Tibial artery (tissue), 4 donors: ENCODE measurements around the gene DLX5.
"Not testable (repeated sequence)": the region's sequence is repeated elsewhere in the genome, so short reads cannot be mapped to it uniquely, and the experiment has no call there.

Experiments used
- DNase-seq, 2 donors: peaks; one replicate each; pipeline ENCODE4 v3.0.0-alpha.2; 2019
- H3K27ac ChIP-seq, 2 donors: fragments of 200-600 bp; sonication (generic) in 1 of 2; 1 replicate in 1 of 2; 2 replicates in 1 of 2; pipeline ENCODE4 v1.5.1; 2018 to 2019; ENCODE audit warnings: mild to moderate bottlenecking in 1 of 2
- H3K27me3 ChIP-seq, 2 donors: fragments of 200-600 bp; sonication (generic) in 1 of 2; one replicate each; pipeline versions ENCODE4 v1.5.1 to v1.6.0; 2016 to 2019
- H3K36me3 ChIP-seq, 3 donors: fragments of 200-600 bp; sonication (generic) in 2 of 3; one replicate each; pipeline ENCODE4 v1.5.1; 2016 to 2019; ENCODE audit warnings: mild to moderate bottlenecking in 2 of 3
- H3K4me1 ChIP-seq, 4 donors: fragments of 200-600 bp; sonication (generic) in 2 of 4; 1 replicate in 3 of 4; 2 replicates in 1 of 4; pipeline ENCODE4 v1.5.1; 2016 to 2019
- H3K4me3 ChIP-seq, 2 donors: fragments of 200-600 bp; sonication (generic) in 1 of 2; 1 replicate in 1 of 2; 2 replicates in 1 of 2; pipeline ENCODE4 v1.5.1; 2018 to 2019; ENCODE audit warnings: mild to moderate bottlenecking in 2 of 2
- H3K9me3 ChIP-seq, 3 donors: fragments of 200-600 bp; sonication (generic) in 1 of 3; one replicate each; pipeline ENCODE4 v1.5.1; 2016 to 2019
- intact Hi-C: fragments of 100-400 bp; cut with DNase I; formaldehyde crosslinking; loops from one replicate; pipeline ENCODE4 v1.15.0; 2023; ENCODE audit warnings: low total_unique reads
- TF ChIP-seq, protein P1 (sequence below), 2 experiments: fragments of 200-600 bp in 1 of 2; fragments of 450-650 bp in 1 of 2; IDR thresholded peaks; one replicate each; pipeline ENCODE4 v1.5.1; 2017 to 2019; ENCODE audit warnings: antibody characterized with exemption in 2 of 2, mild to moderate bottlenecking in 1 of 2, moderate library complexity in 1 of 2

The DLX5 gene

GRCh38 chr7:97024209-97025129 lies at the start of gene DLX5:
Gene DLX5, minus strand, starts transcription at chr7:97024831. Its CDS starts 208 bp downstream, at chr7:97024623.
- TF ChIP-seq, protein P1, sequence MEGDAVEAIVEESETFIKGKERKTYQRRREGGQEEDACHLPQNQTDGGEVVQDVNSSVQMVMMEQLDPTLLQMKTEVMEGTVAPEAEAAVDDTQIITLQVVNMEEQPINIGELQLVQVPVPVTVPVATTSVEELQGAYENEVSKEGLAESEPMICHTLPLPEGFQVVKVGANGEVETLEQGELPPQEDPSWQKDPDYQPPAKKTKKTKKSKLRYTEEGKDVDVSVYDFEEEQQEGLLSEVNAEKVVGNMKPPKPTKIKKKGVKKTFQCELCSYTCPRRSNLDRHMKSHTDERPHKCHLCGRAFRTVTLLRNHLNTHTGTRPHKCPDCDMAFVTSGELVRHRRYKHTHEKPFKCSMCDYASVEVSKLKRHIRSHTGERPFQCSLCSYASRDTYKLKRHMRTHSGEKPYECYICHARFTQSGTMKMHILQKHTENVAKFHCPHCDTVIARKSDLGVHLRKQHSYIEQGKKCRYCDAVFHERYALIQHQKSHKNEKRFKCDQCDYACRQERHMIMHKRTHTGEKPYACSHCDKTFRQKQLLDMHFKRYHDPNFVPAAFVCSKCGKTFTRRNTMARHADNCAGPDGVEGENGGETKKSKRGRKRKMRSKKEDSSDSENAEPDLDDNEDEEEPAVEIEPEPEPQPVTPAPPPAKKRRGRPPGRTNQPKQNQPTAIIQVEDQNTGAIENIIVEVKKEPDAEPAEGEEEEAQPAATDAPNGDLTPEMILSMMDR (IDR thresholded peaks at IDR 0.05): no peak
- Histone ChIP-seq H3K27ac (no peak within 1 kb of the TSS), H3K4me1 (peaks cover 0 to 55% (median 24%) of the 10 kb centered on the region in 4 donors), H3K27me3 (peaks cover 0 to 75% of the 10 kb centered on the region in 2 donors), H3K36me3 (no peaks in the 10 kb centered on the region), H3K4me3 (peak within 1 kb of the TSS; percentile 42 to 47), H3K9me3 (no peaks in the 10 kb centered on the region)
- DNase-seq: peak in 1 of 2 donors; percentile 61
- intact Hi-C loops: loop anchor here (5.0 to 10.0 kb wide), 3 partner anchors 310 to 1102 kb away; no protein-coding TSS in a partner anchor

- H3K4me3 ChIP-seq, DNase-seq, H3K4me1 ChIP-seq, H3K27ac ChIP-seq, intact Hi-C loops, H3K27me3 ChIP-seq, H3K9me3 ChIP-seq, H3K36me3 ChIP-seq: not testable (repeated sequence)
Observed at GRCh38 chr7:97072025-97072424, 47.4 kb upstream of the DLX5 start.

GRCh38 chr7:97064972-97065587 lies 40.4 kb upstream of the DLX5 start:
- TF ChIP-seq, protein P1 (IDR thresholded peaks at IDR 0.05): peak; percentile 55 to 60
- Histone ChIP-seq H3K4me3 (no peak overlapping the region), H3K36me3 (no peaks in the 10 kb centered on the region), H3K9me3 (peaks cover 0 to under 1% (median 0%) of the 10 kb centered on the region in 3 donors), H3K4me1 (no peaks in the 10 kb centered on the region), H3K27ac (no peak overlapping the region), H3K27me3 (no peaks in the 10 kb centered on the region)
- intact Hi-C loops: loop anchor here (10.0 kb wide), 1 partner anchor 1150 kb away; no protein-coding TSS in a partner anchor
- no peak for DNase-seq

- Histone ChIP-seq H3K4me1 (no peaks in the 10 kb centered on the region), H3K27ac (no peak overlapping the region), H3K9me3 (peaks cover 0 to 11% (median 5%) of the 10 kb centered on the region in 3 donors), H3K4me3 (no peak overlapping the region), H3K27me3 (no peaks in the 10 kb centered on the region), H3K36me3 (no peaks in the 10 kb centered on the region)
- intact Hi-C loops: loop anchor here (10.0 kb wide), 1 partner anchor 1149 kb away; no protein-coding TSS in a partner anchor
- DNase-seq: no peak
- TF ChIP-seq, protein P1 (IDR thresholded peaks at IDR 0.05): no peak
Observed at GRCh38 chr7:97064020-97064419, 39.4 kb upstream of the DLX5 start.

DNA sequence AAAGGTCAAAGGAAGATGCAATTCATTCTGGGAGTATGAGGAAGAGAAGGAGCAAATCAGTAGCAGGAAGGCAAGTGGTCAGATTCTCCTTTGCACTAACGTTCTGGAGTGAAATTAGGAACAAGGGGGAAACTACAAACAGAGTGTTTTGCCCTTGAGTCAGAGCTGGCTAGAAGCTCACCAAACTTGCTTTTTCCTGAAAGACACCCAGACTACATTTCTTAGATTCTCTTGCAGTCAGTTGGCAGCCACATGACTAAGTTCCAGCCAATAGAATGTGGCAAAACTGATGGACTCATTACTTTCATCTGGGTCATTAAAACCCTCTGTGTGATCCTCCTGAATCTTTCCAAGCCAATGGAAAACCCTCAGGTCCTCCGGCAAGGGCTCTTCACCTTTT lies 18.6 kb upstream of the DLX5 start:
- no peak for DNase-seq
- TF ChIP-seq, protein P1 (IDR thresholded peaks at IDR 0.05): no peak
- Histone ChIP-seq H3K4me1 (no peaks in the 10 kb centered on the region), H3K4me3 (no peak overlapping the region), H3K27me3 (peaks cover 0 to 15% of the 10 kb centered on the region in 2 donors), H3K27ac (no peak overlapping the region), H3K36me3 (no peaks in the 10 kb centered on the region), H3K9me3 (no peaks in the 10 kb centered on the region)
- intact Hi-C loops: no loop called here
